WI38 (cell line): ENCODE results near the gene UNC80.

Experiments used
- H3K4me3 ChIP-seq: 2 replicates; pipeline ENCODE4 v1.5.1; 2011; ENCODE audit warnings: low read depth, mild to moderate bottlenecking, control low read depth, low read length
- TF ChIP-seq, protein P1 (sequence below): IDR thresholded peaks from 2 replicates; pipeline ENCODE4 v1.5.1; 2012; ENCODE audit warnings: low read depth, mild to moderate bottlenecking, control low read depth, low read length

The UNC80 gene

DNA sequence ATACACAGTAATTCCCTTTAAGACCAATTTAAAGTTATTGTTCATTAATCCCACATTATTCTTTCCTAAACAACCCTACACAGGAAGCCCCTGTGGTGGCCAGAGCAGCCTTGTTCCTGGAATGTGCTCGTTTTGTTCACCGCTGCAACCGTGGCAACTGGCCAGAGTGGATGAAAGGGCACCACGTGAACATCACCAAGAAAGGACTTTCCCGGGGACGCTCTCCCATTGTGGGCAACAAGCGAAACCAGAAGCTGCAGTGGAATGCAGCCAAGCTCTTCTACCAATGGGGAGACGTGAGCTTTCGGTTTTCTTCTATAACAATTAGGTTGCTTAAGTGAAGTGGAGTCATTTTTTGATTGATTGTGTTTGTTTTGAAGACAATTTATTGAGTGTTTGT is 101.0 kb downstream of the UNC80 start:
- TF ChIP-seq, protein P1, sequence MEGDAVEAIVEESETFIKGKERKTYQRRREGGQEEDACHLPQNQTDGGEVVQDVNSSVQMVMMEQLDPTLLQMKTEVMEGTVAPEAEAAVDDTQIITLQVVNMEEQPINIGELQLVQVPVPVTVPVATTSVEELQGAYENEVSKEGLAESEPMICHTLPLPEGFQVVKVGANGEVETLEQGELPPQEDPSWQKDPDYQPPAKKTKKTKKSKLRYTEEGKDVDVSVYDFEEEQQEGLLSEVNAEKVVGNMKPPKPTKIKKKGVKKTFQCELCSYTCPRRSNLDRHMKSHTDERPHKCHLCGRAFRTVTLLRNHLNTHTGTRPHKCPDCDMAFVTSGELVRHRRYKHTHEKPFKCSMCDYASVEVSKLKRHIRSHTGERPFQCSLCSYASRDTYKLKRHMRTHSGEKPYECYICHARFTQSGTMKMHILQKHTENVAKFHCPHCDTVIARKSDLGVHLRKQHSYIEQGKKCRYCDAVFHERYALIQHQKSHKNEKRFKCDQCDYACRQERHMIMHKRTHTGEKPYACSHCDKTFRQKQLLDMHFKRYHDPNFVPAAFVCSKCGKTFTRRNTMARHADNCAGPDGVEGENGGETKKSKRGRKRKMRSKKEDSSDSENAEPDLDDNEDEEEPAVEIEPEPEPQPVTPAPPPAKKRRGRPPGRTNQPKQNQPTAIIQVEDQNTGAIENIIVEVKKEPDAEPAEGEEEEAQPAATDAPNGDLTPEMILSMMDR: no peak
- H3K4me3 ChIP-seq: no peak overlapping the region

DNA sequence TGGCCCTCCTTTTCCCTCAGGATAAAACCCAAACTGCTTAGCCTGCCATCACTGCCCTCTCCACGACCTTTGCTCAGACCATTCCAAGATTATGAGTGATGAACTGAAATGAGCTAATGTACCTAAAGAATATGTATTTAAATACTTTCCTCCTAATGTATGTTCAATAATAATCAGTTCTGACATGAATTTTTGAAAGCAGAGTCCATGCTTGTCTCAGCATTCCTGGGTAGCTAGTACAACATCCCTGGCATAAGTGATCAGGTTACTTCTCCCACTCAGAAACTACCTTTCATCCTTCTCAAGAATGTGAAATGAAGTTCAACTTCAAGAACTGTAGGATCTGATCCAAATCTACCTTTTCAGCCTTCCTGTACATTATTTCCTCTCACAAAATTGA is 103.6 kb downstream of the UNC80 start:
- no peak overlapping the region for H3K4me3 ChIP-seq
- TF ChIP-seq, protein P1: no peak

DNA sequence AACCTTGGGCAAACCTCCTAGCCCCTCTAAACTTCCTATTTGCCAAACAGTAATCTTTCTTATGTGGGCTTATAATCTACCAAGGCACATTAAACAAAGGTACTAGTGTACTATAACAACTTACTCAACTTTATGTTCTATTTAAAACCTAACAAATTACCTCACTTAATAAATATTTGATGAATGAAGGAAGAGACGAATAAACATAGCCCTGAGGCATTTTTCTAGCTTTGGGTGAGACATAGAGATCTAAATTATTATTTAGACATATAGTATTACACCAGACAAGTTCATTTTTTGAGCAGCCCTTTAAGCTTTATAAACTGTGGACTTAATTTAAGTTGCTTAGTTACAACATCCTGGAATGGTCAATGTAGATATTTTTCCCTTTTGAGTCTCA is 104.6 kb downstream of the UNC80 start:
- TF ChIP-seq, protein P1: no peak
- H3K4me3 ChIP-seq: no peak overlapping the region

DNA sequence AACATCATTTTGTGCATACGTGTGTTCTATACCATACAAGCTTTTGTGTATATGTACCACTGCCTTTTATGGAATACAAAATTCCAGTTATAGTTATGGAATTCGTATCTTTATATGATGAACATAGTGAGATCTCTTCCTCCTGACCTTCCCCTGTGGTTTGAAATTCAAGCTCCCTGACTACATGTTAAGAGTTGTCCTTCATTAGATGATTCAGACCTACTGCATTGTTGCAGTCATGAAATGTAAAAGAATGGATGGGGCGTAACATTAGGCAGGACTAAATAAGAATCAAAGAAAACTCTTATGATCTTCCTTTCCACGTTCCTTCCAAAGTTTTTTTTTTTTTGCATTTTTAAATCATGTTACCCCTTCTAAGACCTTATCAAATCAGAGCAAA is 107.1 kb downstream of the UNC80 start:
- no peak overlapping the region for H3K4me3 ChIP-seq
- TF ChIP-seq, protein P1: no peak

DNA sequence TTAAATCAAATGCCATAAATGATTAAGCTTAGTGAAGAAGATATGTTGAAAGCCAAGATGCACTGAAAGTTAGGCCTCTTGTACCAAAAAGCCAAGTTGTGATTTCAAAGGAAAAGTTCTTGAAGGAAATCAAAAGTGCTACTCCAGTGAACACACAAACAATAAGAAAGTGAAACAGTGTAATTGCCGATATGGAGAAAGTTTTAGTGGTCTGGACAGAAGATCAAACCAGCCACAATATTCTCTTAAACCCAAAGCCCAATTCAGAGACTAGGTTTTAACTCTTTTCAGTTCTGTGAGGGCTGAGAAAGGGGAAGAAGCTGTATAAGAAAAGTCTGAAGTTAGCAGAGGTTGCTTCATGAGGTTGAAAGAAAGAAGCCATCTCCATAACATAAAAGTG is 129.0 kb downstream of the UNC80 start:
- TF ChIP-seq, protein P1: no peak
- no peak overlapping the region for H3K4me3 ChIP-seq

DNA sequence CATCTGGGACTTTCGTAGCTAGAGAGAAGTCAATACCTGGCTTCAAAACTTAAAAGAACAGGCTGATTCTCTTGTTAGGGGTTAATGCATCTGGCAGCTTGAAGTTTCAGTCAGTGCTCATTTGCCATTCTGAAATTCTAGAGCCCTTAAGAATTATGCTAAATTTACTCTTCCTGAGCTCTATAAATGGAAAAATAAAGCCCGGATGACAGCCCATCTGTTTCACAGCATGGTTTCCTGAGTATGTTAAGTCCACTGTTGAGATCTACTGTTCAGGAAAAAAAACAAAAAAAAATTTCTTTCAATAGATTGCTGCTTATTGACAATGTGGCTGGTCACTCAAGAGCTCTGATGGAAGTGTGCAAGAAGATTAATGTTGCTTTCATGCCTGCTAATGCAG is 129.5 kb downstream of the UNC80 start:
- H3K4me3 ChIP-seq: no peak overlapping the region
- TF ChIP-seq, protein P1: no peak

DNA sequence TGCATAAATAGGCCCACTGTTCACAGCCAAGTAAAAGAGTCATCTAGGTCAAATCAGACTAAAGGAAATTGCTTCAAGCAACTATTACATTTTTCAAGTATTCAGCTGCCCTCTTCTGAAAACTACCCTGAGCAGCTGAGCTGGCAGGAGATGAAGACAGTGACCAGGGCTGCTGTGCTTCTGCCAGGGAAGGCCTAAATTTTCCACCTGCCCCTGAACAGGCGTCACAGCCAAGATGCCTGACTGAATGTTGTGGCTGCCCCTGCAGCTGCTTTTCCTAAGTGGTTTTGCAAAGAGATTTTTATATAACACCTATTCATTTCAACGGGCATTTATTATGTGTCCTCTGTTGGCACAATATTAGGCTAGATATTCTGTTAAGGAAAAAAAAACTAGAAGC is 134.1 kb downstream of the UNC80 start:
- TF ChIP-seq, protein P1: no peak
- no peak overlapping the region for H3K4me3 ChIP-seq
